HepG2 (cell line): ENCODE measurements around the gene ZNF367. TPM values are rescaled to one million over a fixed set of nuclear protein-coding genes. Genes with fewer than 3 reads are reported as not detected.

ENCODE experiments used
- BCL6 ChIP-seq: IDR thresholded peaks from 2 replicates; pipeline ENCODE4 v1.6.1; 2016; ENCODE audit warnings: missing genetic modification reagents, missing compliant biosample characterization
- CENPX ChIP-seq: sonication (generic); formaldehyde crosslinking; IDR thresholded peaks from 2 replicates; pipeline ENCODE4 v1.9.0; 2021; ENCODE audit warnings: mild to moderate bottlenecking, missing genetic modification reagents, moderate library complexity
- ELF1 ChIP-seq: sonication (generic); formaldehyde crosslinking; IDR thresholded peaks from 2 replicates; pipeline ENCODE4 v1.4.0; 2020; ENCODE audit warnings: missing genetic modification reagents
- FOXJ3 ChIP-seq: sonication (generic); formaldehyde crosslinking; IDR thresholded peaks from 2 replicates; pipeline ENCODE4 v1.4.0; 2020; ENCODE audit warnings: missing genetic modification reagents, mild to moderate bottlenecking, borderline replicate concordance
- HHEX ChIP-seq: IDR thresholded peaks from 2 replicates; pipeline ENCODE4 v1.6.1; 2016; ENCODE audit warnings: control low read depth
- MLXIP ChIP-seq: sonication (generic); formaldehyde crosslinking; IDR thresholded peaks from 2 replicates; pipeline ENCODE4 v1.9.0; 2021; ENCODE audit warnings: missing genetic modification reagents, borderline replicate concordance
- MNT ChIP-seq: fragments of 450-650 bp; IDR thresholded peaks from 2 replicates; pipeline ENCODE4 v1.6.1; 2016
- MXD4 ChIP-seq: IDR thresholded peaks from 2 replicates; pipeline ENCODE4 v1.6.1; 2016; ENCODE audit warnings: mild to moderate bottlenecking, missing biosample characterization, missing genetic modification reagents
- REXO4 ChIP-seq: sonication (generic); formaldehyde crosslinking; IDR thresholded peaks from 2 replicates; pipeline ENCODE4 v1.8.0; 2022; ENCODE audit warnings: missing genetic modification reagents, mild to moderate bottlenecking, borderline replicate concordance
- TAF15 ChIP-seq: fragments of 200-400 bp; formaldehyde crosslinking; IDR thresholded peaks from one replicate; pipeline ENCODE4 v1.6.1; 2018; ENCODE audit warnings: mild to moderate bottlenecking, low read depth, low read length; ENCODE audit not compliant: poor library complexity, severe bottlenecking
- ZBTB26 ChIP-seq: IDR thresholded peaks from 2 replicates; pipeline ENCODE4 v1.6.1; 2016; ENCODE audit warnings: missing compliant biosample characterization, missing genetic modification reagents, borderline replicate concordance
- ZFP37 ChIP-seq: sonication (generic); formaldehyde crosslinking; IDR thresholded peaks from 2 replicates; pipeline ENCODE4 v1.4.0; 2020; ENCODE audit warnings: missing genetic modification reagents, borderline replicate concordance
- ZNF256 ChIP-seq: sonication (generic); formaldehyde crosslinking; conservative IDR thresholded peaks from 2 replicates; pipeline ENCODE4 v1.4.0; 2020; ENCODE audit warnings: missing genetic modification reagents
- ZNF33B ChIP-seq: sonication (generic); formaldehyde crosslinking; IDR thresholded peaks from 2 replicates; pipeline ENCODE4 v1.5.1; 2020; ENCODE audit warnings: mild to moderate bottlenecking, missing genetic modification reagents
- ZNF687 ChIP-seq: sonication (generic); formaldehyde crosslinking; IDR thresholded peaks from 2 replicates; pipeline ENCODE4 v1.5.1; 2020; ENCODE audit warnings: mild to moderate bottlenecking, missing genetic modification reagents, moderate library complexity
- ZNF788 ChIP-seq: sonication (generic); formaldehyde crosslinking; IDR thresholded peaks from 2 replicates; pipeline ENCODE4 v1.5.0; 2020; ENCODE audit warnings: mild to moderate bottlenecking, missing genetic modification reagents, borderline replicate concordance
- polyA plus RNA-seq, 8 experiments: library from polyadenylated mRNA; depleted of rRNA in 3 of 8; stranded (reverse) in 7 of 8; unstranded in 1 of 8; fragments of >200 nt; fragmentation: Illumina TruSeq in 4 of 8; extraction: Trizol in 4 of 8; gene quantifications; 2 replicates each; pipeline versions ENCODE4 v1.2.1 to v1.2.3, GENCODE V29; 2011 to 2016; ENCODE audit warnings: low read depth in 4 of 8, missing spikeins in 1 of 8, mixed read lengths in 1 of 8; ENCODE audit not compliant: insufficient read depth in 1 of 8
- total RNA-seq, 5 experiments: library from RNA; depleted of rRNA; stranded (reverse); fragments of >200 nt; fragmentation: Illumina TruSeq; extraction: Trizol; gene quantifications; 2 replicates each; pipeline ENCODE4 v1.2.3, GENCODE V29; 2016; ENCODE audit warnings: low read depth in 1 of 5
- TF ChIP-seq, protein P1 (sequence below): sonication (generic); formaldehyde crosslinking; IDR thresholded peaks from 2 replicates; pipeline ENCODE4 v1.8.0; 2022; ENCODE audit warnings: low read depth, missing genetic modification reagents

Gene ZNF367
- total and polyA plus RNA-seq, 2 of the 13 experiments (the other 11 are each of a cell fraction or from before 2014, with no cell fraction given) = 2.9 to 7.7 TPM

GRCh38 chr9:96391021-96391765 lies 27.0 kb downstream of the ZNF367 start (continued):
- TF ChIP-seq MLXIP (CRISPR knock-in tag) = no peak
- no peak for TF ChIP-seq TAF15
- TF ChIP-seq CENPX (CRISPR knock-in tag) = no peak
- no peak for TF ChIP-seq ZFP37
- peak; percentile 41; the same call in 1 of the 2 replicates for TF ChIP-seq ELF1
- TF ChIP-seq ZNF256 (CRISPR knock-in tag) = no peak
- peak; percentile 25; the same call in 1 of the 2 replicates for TF ChIP-seq MNT
- peak; percentile 84 for TF ChIP-seq BCL6 (CRISPR knock-in tag)
- TF ChIP-seq ZNF687 (CRISPR knock-in tag) = peak; percentile 99
- no peak for TF ChIP-seq FOXJ3
- no peak for TF ChIP-seq ZNF33B (CRISPR knock-in tag)
- TF ChIP-seq, protein P1, sequence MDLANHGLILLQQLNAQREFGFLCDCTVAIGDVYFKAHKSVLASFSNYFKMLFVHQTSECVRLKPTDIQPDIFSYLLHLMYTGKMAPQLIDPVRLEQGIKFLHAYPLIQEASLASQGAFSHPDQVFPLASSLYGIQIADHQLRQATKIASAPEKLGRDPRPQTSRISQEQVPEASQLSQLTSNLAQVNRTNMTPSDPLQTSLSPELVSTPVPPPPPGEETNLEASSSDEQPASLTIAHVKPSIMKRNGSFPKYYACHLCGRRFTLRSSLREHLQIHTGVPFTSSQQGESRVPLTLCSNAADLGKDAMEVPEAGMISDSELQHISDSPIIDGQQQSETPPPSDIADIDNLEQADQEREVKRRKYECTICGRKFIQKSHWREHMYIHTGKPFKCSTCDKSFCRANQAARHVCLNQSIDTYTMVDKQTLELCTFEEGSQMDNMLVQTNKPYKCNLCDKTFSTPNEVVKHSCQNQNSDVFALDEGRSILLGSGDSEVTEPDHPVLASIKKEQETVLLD = no peak
- peak; percentile 89; the same call in 1 of the 2 replicates for TF ChIP-seq ZNF788
- 0 out of 2 replicates have a peak, but pooled peaks have one; percentile 40 for TF ChIP-seq MXD4 (CRISPR knock-in tag)
- no peak for TF ChIP-seq HHEX (CRISPR knock-in tag)
- TF ChIP-seq REXO4 (CRISPR knock-in tag) = no peak
- TF ChIP-seq ZBTB26 (CRISPR knock-in tag) = peak; percentile 57; the same call in 1 of the 2 replicates
